Adipocyte (in vitro differentiated cells): ENCODE results near the gene RNF138.
"Not testable (repeated sequence)": the region's sequence is repeated elsewhere in the genome, so short reads cannot be mapped to it uniquely, and the experiment has no call there.

Source experiments
- DNase-seq: peaks from one replicate; pipeline ENCODE4 v3.0.0-alpha.2; 2015; ENCODE audit warnings: low read depth
- H3K27me3 ChIP-seq: replicated peaks from 2 replicates; pipeline ENCODE4 v1.7.0; 2013; ENCODE audit warnings: mild to moderate bottlenecking, low read length, moderate library complexity; ENCODE audit not compliant: control insufficient read depth, insufficient read depth
- H3K36me3 ChIP-seq: 2 replicates; pipeline ENCODE4 v1.7.0; 2013; ENCODE audit warnings: low read length, mild to moderate bottlenecking, moderate library complexity; ENCODE audit not compliant: control insufficient read depth, insufficient read depth, severe bottlenecking
- H3K4me1 ChIP-seq: 2 replicates; pipeline ENCODE4 v1.7.0; 2013; ENCODE audit warnings: mild to moderate bottlenecking, low read length, moderate library complexity; ENCODE audit not compliant: control insufficient read depth, insufficient read depth
- H3K4me3 ChIP-seq: 2 replicates; pipeline ENCODE4 v1.7.0; 2013; ENCODE audit warnings: mild to moderate bottlenecking, low read length, moderate library complexity
- H3K9ac ChIP-seq: 2 replicates; pipeline ENCODE4 v1.7.0; 2013; ENCODE audit warnings: mild to moderate bottlenecking, low read length, moderate library complexity
- H3K9me3 ChIP-seq: 2 replicates; pipeline ENCODE4 v1.7.0; 2013; ENCODE audit warnings: mild to moderate bottlenecking, low read length, moderate library complexity; ENCODE audit not compliant: control insufficient read depth

RNF138 gene

DNA sequence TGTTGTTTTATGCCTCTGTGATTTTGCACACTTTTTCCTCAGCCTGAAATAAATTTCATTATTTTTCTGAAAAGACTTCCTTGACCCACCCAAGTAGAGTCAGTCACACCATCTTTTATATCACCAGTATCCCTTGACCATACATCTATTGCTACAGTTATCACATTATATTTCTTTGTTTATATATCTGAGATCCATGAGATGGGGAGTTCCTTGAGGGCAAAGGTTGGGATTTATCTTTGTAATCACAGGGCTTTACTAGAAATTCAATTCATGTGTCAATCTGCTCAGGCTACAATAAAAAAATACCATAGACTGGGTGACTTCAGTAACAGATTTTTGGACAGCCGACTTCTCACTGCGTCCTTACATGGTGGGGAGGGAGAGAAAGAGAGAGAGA, 12.8 kb upstream of the RNF138 start:
- Histone ChIP-seq H3K4me3 (no peak overlapping the region), H3K4me1 (no peaks in the 10 kb centered on the region), H3K9ac (no peak overlapping the region), H3K36me3 (no peaks in the 10 kb centered on the region), H3K27me3 (no peaks in the 10 kb centered on the region), H3K9me3 (no peaks in the 10 kb centered on the region)
- no peak for DNase-seq

DNA sequence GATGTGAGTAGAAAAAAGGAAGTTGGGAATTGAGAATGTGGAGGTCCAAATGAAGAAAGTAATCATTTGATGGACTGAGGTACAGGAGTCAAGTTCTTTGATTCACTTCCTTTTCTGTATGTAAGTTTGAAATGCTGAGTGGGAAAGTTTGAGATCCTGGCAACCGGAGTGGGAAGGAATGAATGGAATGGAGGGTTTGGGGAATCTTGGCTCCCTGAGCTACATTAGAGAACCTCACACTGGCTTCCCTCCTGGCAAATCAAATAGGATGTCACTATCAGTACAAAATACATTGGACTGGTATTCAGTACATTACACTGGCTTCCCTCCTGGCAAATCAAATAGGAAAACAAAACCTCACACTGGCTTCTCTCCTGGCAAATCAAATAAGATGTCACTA, 9.8 kb upstream of the RNF138 start:
- no peaks in the 10 kb centered on the region for H3K36me3 ChIP-seq
- H3K9me3 ChIP-seq = no peaks in the 10 kb centered on the region
- no peak for DNase-seq
- no peak overlapping the region for H3K4me3 ChIP-seq
- no peak overlapping the region for H3K9ac ChIP-seq
- peaks cover 14% of the 10 kb centered on the region for H3K4me1 ChIP-seq
- H3K27me3 ChIP-seq = no peaks in the 10 kb centered on the region

DNA sequence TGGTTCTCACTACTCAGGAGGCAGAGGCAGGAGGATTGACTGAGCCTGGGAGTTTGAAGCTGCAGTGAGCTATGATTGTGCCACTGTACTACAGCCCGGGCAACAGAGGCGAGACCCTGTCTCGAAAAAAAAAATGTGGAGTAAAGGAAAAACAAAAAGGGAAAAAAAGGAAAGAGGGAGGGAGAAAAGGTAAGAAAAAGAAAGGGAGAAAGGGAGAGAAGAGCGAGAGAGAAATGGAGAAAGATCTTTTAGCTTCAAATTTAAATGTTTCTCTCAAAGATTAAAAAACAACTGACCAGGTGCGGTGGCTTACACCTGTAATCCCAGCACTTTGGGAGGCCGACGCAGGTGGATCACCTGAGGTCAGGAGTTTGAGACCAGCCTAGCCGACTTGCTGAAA, 7.9 kb upstream of the RNF138 start:
- Histone ChIP-seq H3K36me3 (no peaks in the 10 kb centered on the region), H3K9me3 (no peaks in the 10 kb centered on the region), H3K4me3 (no peak overlapping the region), H3K9ac (no peak overlapping the region), H3K4me1 (peaks cover 14% of the 10 kb centered on the region), H3K27me3 (no peaks in the 10 kb centered on the region)
- DNase-seq = no peak

DNA sequence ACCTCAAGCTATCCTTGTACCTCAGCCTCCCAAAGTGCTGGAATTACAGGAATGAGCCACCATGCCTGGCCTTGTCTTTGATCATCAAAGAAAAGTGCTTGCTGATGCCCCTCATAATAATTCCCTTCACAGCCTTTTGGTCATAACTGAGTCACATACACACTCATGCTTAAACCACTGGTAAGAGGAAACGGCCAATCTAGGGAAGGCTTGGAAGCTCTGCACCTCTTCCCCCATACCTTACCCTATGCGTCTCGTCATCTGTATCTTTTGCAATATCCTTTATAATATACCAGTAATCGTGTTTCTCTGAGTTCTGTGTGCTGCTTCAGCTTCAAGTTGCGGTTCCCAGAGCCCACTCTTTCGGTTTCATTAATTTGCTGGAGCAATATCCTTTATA, 4.8 kb upstream of the RNF138 start:
- no peaks in the 10 kb centered on the region for H3K9me3 ChIP-seq
- no peak overlapping the region for H3K9ac ChIP-seq
- H3K27me3 ChIP-seq = no peaks in the 10 kb centered on the region
- peaks cover 17% of the 10 kb centered on the region for H3K4me1 ChIP-seq
- no peak overlapping the region for H3K4me3 ChIP-seq
- H3K36me3 ChIP-seq = no peaks in the 10 kb centered on the region
- no peak for DNase-seq

DNA sequence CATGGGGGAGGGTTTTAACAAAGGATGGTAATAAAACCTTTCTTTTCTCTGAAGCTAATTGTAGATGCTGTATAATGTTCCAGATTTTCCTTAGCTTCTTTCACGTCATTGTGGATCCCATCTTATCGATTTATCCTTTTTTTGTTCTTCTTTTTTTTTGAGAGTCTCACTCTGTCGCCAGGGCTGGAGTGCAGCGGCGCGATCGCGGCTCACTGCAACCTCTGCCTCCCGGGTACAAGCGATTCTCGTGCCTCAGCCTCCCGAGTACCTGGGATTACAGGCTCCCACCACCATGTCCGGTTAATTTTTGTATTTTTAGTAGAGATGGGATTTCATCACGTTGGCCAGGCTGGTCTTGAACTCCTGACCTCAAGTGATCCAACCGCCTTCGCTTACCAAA, 843 bp upstream of the RNF138 start:
- not testable (repeated sequence) for DNase-seq, H3K9me3 ChIP-seq, H3K9ac ChIP-seq

DNA sequence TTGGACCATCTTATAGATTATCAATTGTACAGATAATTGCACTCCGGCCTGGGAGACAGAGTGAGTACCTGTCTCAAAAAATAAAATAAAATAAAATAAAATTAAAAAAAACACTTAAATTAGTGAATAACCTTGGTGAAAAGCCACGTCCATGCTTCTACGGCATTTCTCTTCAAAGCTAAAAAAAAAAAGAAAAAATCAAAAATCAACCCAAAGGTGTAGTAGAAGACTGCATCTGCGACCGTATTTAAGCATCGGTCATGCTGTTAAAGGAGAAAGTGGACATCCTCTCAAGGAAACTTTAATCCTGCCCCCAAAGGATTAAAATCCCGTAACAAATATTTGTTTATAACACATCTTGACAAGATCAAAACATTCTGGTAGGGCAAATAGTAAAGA, 350 bp upstream of the RNF138 start:
- no peaks in the 10 kb centered on the region for H3K9me3 ChIP-seq
- peaks cover 8% of the 10 kb centered on the region for H3K36me3 ChIP-seq
- peak overlapping the region; percentile 88 for H3K4me3 ChIP-seq
- no peak for DNase-seq
- peaks cover 12% of the 10 kb centered on the region for H3K4me1 ChIP-seq
- no peaks in the 10 kb centered on the region for H3K27me3 ChIP-seq
- H3K9ac ChIP-seq = peak overlapping the region; percentile 90

More for the DNA sequence above, 843 bp upstream of the RNF138 start:
- not testable (repeated sequence) for H3K4me3 ChIP-seq, H3K36me3 ChIP-seq, H3K27me3 ChIP-seq
- peaks cover 12% of the 10 kb centered on the region for H3K4me1 ChIP-seq

DNA sequence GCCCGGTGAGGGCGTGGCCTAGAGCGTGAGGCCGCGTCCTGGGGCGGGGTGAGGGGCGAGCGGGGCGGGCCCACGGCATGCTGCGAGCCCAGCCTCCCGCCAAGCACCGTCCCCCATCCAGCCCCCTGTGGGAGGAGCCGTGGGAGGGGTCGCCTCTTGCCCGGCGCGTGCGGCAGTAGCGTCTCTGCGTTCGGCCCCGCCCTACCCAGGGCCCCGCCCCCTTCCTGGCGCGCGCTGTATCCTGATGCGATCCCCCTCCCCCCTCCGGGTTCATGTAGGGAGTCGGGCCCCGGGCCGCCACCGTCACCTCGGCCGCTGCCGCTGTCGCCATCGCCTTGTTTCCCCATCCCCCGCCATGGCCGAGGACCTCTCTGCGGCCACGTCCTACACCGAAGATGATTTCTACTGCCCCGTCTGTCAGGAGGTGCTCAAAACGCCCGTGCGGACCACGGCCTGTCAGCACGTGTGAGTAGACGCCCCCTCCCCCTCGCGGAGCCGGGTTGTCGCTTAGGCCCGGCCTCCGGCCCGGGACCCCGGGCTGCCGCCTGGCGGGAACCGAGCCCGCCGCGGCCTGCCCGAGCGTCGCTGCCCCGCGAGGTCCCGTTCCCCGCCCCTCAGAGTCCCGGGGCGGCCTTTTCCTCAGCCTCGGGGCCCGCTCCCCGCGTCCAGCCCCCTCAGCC, 888 bp downstream of the RNF138 start:
- peak overlapping the region; percentile 93 for H3K9ac ChIP-seq
- peak overlapping the region; percentile 88 for H3K4me3 ChIP-seq
- peaks cover 12% of the 10 kb centered on the region for H3K4me1 ChIP-seq
- peaks cover 13% of the 10 kb centered on the region for H3K36me3 ChIP-seq
- H3K27me3 ChIP-seq = no peaks in the 10 kb centered on the region
- H3K9me3 ChIP-seq = no peaks in the 10 kb centered on the region
- DNase-seq = peak; percentile 99

DNA sequence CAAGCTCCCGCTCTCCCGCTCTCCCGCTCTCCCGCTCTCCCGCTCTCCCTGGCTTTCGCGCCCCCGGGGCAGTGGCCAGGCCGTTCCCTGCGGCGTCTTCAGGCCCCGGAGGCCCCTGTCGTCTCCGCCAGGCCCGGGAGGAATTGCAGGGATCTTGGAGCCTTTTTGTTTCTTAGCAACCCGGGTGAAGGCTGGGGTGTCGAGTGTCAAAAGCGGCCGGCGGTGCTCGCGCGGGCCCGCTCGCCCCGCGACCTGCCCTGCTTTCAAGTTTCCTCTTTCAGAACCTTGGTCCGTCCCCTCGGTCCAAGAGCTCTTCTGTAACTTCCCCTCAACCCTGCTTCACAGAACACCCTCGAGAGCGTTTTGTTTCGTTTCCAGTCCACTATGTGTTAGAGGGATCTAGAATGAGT, 1.4 kb downstream of the RNF138 start:
- peak; percentile 88 for DNase-seq
- peak overlapping the region; percentile 93 for H3K9ac ChIP-seq
- H3K36me3 ChIP-seq = peaks cover 13% of the 10 kb centered on the region
- H3K4me1 ChIP-seq = peaks cover 12% of the 10 kb centered on the region
- H3K9me3 ChIP-seq = no peaks in the 10 kb centered on the region
- H3K4me3 ChIP-seq = peak overlapping the region; percentile 88
- no peaks in the 10 kb centered on the region for H3K27me3 ChIP-seq

DNA sequence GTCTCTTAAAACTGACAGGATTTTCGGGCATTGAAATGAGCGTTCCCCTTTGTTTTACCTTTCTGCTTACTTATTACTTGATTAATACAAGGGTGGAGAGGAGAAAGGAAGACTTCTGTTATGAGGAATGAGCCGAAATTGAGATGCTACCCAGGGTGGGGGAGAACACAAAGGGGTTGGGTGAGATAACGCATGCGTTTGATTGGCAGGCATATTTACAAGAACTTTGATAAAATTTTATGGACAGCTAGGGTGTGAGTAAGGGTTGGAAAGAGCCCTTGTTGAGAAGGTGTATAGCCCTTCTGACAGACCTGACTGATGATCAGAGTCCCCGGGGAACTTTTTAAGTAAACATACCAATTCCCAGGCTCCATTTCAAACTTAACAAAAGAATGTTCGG, 1.8 kb downstream of the RNF138 start:
- peak; percentile 48 for DNase-seq
- H3K4me1 ChIP-seq = peaks cover 12% of the 10 kb centered on the region

DNA sequence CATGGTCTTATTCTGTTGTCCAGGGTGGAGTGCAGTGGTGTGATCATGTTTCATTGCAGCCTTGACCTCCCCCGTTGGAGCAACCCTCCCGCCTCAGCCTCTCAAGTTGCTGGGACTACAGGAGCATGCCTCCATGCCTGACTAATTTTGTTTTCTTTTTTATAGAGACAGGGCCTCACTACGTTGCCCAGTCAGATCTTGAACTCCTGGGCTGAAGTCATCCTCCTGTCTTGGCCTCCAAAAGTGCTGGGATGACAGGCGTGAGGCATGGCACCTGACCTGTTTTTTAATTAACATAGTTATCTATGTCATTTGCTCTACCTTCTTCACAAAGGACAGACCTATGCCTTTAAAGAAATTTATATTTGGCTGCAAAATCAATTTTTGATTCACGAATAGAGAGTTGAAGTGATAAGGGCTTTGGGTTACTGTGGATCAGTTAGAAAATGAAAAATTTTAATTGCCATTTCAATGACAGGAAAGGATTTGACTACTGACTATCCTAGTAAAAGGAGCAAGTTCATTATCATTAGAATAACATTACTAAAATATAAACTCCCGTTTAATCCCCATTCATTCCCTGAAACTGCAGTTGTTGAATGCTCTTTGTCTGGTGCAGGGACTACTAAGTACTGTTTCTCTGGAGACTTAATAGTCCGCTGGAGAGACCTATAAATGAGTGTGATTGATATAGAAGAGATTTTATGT, 3.7 kb downstream of the RNF138 start:
- Histone ChIP-seq H3K4me3 (no peak overlapping the region), H3K9ac (no peak overlapping the region), H3K9me3 (no peaks in the 10 kb centered on the region), H3K4me1 (peaks cover 12% of the 10 kb centered on the region), H3K27me3 (no peaks in the 10 kb centered on the region), H3K36me3 (peaks cover 13% of the 10 kb centered on the region)
- DNase-seq = no peak

More for the DNA sequence above, 1.8 kb downstream of the RNF138 start:
- H3K9ac ChIP-seq = peak overlapping the region; percentile 93
- H3K4me3 ChIP-seq = peak overlapping the region; percentile 88
- peaks cover 13% of the 10 kb centered on the region for H3K36me3 ChIP-seq
- no peaks in the 10 kb centered on the region for H3K9me3 ChIP-seq
- no peaks in the 10 kb centered on the region for H3K27me3 ChIP-seq

DNA sequence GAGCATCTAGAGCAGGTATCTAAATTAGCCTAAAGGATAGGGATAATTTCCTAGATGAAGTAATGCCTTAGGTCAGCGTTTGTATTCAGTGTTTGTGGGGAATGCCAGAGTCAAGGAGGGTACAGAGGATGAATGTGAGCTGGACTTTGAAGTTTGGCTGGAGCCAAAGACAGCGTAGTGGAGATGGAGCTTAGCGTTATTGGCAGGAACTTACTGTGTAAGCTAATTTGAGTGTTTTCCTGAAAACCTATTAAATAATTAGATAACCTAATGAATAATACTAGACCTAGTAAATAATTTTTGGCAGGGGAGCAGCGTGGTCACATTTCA, 4.2 kb downstream of the RNF138 start:
- peaks cover 12% of the 10 kb centered on the region for H3K4me1 ChIP-seq
- no peak for DNase-seq
- H3K36me3 ChIP-seq = peaks cover 13% of the 10 kb centered on the region
- no peaks in the 10 kb centered on the region for H3K27me3 ChIP-seq
- H3K9ac ChIP-seq = no peak overlapping the region
- no peak overlapping the region for H3K4me3 ChIP-seq
- H3K9me3 ChIP-seq = no peaks in the 10 kb centered on the region
